ENCODE results near the gene PLEKHH2.
A peak's percentile ranks its signal among the peaks of the same experiment; 100 is the strongest.
"Not testable (repeated sequence)": the region's sequence is repeated elsewhere in the genome, so short reads cannot be mapped to it uniquely, and the experiment has no call there.

Gene PLEKHH2

DNA sequence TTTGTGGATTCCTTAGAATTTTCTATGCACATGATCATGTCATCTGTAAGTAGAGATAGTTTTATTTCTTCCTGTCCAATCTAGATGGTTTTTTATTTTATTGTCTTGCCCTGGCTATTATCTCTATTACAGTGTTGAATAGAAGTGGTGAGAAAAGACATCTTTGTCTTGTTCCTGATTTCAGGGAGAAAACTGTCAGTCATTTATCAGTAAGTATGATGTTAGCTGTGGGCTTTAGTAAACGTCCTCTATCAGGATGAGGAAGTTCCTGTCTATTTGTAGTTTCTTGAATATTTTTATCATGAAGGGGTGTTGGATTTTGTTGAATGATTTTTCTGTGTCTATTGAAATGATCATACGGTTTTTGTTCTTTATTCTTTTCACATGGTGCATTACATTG is 5.3 kb downstream of the PLEKHH2 start:
- DNase-seq: no peak

DNA sequence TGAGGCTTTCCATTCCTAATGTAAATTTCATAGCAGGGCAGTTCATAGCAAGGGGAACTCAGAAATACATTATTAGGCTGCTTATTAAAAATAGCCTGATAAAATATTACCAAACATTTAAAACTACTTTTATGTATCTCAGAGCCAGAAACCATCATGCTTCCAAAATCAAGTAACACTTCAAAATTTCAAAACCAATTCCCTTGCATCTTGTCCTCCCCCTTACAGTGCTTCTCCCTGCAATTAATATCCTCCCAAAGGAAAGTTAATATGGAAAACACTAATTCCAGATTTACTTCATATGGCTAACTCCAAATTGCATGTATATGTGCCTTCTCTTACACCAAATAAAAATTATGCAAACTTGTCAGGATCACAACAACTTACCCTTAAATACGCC is 6.6 kb downstream of the PLEKHH2 start:
- no peak for DNase-seq

DNA sequence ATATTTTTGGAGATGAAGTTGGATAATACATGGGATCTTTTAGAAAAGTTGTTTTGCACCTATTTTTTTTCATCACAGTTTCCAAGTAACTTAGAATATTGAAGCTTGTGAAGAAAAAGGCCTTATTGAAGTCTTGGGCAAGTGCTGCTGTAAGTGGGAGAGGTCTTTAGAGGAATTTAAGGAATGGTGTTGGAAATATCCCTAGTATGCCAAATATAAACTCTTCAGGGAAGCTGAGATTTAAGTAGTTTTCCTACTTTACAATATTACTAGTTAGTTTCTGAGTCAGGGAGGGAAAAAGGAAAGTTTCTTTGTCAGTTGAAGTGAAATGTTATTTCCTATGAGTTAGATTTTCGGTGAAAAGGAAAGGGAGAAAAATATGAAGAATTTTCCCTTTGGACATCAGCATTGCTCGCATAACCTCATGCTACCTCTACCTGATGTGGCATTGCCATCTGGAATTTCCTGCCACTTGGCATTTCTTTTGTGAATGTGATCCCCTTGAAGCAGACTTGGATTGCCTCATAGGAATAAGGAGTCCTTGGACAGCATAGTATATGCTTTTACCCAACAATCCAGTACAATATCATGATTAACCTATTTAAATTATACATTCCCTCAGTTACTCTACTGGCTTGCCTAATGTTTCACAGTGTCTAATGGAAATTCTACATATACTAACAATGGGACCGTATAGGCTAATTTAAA is 12.1 kb downstream of the PLEKHH2 start:
- no peak for DNase-seq

DNA sequence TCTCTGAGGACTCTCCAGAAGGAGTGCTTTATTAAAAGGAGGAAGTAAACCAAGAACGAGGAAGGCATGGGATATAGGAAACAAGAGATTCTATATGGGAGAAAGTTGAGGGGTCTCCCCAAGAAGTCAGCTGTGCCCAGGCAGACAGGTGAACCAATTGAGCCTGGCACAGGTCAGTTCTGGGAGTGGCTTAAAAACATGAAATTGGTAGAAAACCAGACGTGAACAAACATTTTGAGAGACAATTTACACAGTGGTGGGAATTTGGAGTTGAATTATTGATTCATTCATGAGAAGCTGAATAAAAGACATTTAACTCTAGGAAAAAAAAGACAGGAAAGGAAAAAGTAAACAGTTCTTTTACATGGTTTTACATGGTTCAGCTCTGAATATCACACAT is 16.4 kb downstream of the PLEKHH2 start:
- no peak for DNase-seq

DNA sequence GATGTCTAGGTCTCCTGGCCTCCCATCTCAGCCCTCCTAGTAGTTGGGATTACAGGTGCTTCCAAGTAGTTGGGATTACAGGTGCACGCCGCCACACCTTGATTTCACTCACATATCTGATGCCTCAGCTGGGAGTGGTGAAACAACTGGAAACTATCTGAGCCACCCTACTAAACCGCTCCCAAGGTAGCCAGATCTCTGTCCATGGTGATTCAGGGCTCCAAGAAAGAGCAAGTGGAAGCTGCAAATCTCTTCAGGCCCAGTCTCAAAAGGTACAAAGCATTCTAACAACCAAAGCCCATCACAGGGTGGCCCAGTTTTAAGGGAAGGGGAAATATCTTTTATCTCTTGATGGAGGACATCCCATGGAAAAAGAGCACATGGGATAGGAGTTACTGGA is 20.2 kb downstream of the PLEKHH2 start:
- no peak for DNase-seq

DNA sequence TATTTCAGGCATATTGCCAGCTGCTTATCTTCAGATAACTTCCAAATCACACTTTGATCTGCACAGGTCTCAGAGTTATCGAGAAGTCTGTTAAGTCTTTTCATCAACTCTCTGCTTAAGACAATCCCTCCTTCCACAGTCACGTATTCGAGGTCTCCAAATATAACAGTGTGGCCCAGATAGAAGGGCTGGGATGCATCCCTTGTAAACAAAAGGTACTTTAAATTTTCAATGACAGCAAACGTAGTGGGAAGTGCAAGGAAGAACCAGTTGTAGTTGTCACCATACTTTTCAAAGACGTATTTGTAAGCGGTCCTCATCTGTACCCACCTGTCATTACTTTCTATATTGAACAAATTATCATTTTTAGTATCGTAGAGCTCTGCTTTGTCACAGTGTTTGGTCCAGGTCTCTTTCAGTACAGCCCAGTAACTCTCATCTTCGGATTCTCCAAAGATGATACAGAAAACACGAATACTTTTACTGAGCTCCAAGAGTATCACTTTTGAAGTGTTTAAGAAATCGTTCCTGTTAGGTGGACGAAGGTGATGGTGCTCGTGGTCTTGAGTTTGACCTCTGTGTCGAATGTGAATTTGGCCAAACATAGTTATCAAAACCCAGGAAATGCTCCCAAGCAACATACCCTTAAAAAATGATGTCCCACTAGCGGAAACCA is 38.7 kb downstream of the PLEKHH2 start:
- DNase-seq: no peak

DNA sequence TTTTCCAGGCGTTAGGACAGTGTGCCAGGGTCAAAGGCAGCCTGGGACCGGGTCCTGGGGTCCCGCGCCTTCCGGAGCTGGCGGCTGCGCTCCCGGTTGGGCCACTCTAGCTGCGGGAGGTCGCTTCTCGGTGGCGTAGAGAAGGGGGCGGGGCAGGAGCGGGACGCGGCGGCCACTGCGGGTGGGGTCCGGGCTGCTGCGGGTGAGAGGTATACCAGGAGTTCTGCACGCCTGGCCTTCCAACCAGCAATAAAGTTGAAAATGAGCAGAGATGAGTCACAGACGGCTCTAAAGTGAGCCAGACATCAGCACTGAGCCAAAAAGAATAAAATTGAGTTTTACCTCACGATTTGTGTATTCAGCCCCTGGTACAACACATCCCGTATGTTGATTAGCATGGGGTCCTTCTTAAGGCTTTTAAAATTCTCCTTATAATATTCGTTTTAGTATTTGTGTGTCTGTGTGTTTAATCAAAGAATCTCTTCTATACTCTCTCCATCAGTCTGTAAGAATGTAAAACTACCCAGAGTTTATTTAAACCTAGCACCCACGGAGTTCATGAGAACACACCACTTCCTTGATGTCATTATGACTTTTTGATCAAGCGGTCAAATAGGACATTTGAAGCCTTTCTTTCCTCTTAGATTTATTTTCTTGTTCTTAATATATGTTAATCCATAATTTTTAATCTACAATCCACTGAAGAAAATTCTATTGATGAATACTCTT is 39.4 kb downstream of the PLEKHH2 start, which contains the start of gene C1GALT1C1L:
TSS of gene C1GALT1C1L (minus strand) at position 108 of the 729 bp plus-strand sequence. CDS start at position 1, 107 bp downstream.
- peak; percentile 73 for DNase-seq

DNA sequence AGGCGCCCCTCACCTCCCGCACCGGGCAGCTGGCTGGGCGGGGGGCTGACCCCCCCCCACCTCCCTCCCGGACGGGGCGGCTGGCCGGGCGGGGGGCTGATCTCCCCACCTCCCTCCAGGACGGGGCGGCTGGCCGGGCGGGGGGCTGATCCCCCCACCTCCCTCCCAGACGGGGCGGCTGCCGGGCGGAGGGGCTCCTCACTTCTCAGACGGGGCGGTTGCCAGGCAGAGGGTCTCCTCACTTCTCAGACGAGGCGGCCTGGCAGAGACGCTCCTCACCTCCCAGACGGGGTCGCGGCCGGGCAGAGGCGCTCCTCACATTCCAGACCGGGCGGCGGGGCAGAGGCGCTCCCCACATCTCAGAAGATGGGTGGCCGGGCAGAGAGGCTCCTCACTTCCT is 40.7 kb downstream of the PLEKHH2 start:
- DNase-seq: not testable (repeated sequence)

DNA sequence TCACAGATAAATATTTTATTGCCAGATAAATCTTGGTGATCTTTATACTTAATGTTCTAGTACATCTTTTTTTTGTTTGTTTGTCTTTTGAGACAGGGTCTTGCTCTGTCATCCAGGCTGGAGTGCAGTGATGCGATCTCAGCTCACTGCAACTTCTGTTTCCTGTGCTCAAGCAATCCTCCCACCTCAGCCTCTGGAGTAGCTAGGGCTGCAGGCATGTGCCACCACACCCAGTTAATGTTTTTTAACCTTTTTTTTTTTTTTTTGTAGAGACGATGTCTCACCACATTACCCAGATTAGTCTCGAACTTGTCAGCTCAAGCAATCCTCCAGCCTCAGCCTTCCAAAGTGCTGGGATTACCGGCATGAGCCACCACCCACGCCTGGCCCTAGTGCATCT is 48.3 kb downstream of the PLEKHH2 start:
- DNase-seq: no peak

DNA sequence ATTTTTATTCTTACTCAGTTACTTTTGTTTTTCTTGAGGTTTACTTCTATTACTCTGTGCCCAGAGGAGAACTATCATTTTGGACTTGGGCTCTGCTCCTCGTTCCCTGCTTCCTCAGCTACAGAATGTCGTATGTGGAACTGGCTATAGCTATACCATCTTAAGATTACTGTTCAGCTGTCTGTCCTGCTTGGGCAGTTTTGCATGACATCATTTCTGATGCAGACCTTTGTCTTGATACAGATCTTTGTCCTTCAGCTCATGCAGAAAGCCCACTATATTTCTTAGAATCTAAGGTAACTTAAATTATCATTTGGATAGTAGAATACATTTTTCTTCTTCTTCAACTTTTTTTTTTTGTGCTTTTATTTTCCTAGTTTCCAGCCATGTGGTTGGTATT is 52.9 kb downstream of the PLEKHH2 start:
- no peak for DNase-seq

DNA sequence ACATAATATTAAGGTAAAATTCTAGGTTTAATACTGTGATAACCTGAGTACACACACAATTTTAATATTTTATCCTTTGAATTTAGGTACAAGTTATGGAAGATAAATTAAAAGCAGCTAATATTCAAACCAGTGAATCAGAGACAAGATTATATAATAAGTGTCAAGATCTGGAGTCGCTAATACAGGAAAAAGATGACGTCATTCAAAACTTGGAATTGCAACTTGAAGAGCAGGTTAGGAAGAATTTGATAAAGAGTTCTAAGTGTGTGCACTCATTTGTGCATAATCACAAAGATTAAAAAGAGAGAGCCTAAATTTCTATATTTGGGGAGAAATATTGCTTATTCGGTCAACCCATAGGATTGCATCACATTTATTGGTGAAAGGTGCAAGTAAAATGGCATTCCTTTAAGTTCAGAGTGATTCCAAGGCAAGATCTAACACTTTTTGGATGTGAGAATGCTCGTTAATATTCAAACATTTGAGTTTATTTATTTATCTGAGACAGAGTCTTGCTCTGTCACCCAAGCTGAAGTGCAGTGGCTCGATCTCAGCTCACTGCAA is 55.5 kb downstream of the PLEKHH2 start:
- no peak for DNase-seq

DNA sequence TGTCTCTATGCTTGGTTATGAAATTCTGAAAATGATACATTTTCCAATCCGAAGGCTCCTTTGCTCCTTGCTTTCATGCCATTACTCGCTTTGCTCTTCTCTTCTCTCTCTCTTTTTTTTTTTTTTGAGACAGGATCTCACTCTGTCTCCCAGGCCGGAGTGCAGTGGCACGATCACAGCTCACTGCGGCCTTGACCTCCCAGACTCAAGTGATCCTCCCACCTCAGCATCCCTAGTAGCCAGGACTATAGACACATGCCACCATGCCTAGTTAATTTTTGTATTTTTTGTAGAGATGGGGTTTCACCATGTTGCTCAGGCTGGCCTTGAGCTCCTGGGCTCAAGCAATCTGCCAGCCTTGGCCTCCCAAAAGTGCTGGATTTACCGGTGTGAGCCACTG is 61.1 kb downstream of the PLEKHH2 start:
- DNase-seq: not testable (repeated sequence)

DNA sequence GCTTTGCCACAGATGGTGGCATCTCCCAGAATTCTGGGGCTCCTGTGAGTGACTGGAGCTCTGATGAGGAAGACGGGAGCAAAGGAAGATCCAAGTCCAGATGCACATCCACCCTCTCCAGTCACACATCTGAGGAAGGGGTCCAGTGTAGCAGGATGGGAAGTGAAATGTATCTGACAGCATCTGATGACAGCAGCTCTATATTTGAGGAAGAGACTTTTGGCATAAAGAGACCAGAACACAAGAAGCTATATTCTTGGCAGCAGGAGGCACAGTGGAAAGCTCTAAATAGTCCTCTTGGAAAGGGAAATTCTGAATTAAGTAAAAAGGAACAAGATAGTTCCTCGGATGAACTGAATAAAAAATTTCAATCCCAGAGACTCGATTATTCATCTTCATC is 62.7 kb downstream of the PLEKHH2 start:
- no peak for DNase-seq

DNA sequence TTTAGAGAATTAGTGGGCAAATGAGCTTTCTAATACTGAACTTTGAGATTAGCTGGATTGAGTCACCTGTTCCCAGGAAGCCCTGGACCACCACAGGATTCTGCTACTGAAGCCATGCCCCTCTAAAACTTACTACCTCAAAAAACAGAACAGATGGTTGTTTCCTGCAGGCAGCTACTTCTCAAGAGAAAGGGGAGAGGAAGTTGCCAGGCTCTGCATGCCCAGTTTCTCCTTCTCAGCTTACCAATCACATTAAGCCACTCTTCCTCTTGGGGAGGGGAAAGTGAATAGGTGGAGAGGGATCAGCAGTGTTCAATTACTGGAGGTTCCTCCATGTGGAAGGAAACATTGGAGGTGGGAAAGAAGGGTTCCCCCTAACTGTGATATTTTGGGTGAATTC is 64.1 kb downstream of the PLEKHH2 start:
- no peak for DNase-seq

DNA sequence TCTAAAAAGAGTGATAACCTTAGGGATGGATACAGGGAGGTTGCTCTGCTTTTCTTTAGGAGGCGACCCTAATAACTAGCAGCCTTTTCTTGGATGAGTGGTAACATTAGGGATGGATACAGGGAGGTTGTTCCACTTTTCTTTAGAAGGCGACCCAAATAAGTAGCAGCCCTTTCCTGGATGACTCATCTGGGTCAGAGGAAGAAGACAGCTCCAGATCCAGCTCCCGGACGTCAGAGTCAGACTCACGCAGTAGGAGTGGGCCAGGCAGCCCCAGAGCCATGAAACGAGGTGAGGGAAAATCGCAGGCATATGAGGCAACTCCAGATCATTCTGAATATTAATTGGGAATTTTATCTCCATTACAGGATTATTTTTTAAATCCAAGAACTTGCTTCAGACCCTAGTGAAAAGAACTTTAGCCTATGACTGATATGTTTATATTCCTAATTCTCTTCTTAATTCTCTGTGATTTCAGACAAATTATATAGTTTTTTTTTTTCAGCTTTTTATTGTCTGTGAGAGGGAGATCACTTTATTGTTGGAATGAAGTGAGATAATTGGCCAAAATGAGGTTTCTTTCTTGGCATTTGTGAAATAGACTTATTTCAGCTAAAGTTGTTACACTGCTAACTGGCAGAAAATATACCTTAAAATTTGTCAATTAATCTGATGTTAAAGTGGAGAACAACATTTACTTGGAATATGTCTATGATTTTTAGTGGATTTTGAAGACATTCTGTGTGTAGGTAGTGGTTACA is 70.4 kb downstream of the PLEKHH2 start:
- no peak for DNase-seq

DNA sequence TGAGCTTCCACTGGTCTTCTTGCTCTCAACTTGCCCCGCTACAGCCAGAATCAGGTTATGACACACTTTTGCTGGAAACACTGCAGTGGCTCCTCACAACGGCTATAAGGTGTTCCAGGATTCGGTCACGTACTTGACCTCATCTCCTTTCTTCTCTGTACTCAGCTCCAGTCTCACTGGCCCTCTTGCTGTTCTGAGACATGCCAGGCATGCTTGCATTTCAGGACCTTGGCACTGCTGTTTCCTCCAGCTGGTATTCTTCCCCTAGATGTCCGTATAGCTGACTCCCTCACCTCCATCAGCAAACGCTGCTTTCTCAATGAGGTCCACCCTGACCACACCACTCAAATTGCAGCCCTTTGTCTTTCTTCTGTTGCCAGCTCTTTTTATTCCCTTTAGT is 71.1 kb downstream of the PLEKHH2 start:
- no peak for DNase-seq

DNA sequence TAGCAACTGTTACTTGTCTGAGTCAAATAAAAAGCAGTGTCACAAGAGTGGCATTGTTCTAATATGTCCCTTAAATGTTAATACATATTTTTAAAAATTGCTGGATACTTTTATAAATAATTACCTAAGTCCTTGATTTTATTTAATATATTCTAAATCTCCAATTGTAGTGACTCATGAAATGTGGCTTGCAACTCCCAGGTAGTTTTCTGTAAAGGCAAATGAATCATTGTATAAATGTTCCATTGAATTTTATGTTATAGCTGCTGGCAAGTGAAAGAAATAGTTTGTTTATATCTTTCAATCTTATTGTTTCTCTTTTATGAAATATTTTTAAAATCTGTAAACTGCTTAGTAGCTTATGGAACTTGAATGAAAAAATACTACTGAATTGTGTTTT is 71.8 kb downstream of the PLEKHH2 start:
- DNase-seq: no peak

DNA sequence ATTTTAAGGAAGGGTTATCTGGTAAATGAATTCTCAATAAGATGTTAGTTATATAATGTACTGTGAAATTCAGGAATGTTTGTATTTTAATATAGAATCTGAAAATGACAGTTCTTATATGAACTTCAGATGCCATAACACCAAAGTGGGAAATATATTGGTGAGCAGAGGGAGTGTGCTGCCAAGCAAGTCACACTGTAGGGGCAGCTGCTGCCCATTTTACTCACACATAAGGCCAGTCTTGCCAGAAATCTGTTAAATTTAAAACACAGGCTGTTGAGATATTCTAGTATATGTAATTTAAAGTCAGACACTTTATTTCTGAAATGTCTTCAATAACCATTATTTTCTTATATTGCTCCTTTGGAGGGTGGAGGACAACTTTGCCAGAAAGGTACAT is 73.8 kb downstream of the PLEKHH2 start:
- DNase-seq: no peak

DNA sequence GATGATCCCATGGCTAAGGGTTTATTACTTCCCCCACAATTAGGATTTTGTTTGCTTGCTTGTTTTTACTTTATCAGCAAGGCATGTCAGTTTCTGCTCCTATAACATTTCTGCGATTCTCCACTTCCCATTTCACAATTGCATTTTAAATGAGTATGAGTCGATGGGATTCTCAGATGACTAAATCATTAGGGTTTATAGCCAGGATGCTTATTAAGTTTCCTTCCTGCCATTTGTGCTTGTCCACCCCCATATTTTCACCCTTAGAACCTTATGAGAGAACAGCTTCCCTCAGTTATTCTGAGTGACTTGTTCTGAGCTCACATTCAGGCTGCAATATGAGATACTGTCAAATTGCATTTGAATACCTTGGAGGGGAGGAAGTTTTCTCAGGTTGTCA is 77.1 kb downstream of the PLEKHH2 start:
- no peak for DNase-seq

DNA sequence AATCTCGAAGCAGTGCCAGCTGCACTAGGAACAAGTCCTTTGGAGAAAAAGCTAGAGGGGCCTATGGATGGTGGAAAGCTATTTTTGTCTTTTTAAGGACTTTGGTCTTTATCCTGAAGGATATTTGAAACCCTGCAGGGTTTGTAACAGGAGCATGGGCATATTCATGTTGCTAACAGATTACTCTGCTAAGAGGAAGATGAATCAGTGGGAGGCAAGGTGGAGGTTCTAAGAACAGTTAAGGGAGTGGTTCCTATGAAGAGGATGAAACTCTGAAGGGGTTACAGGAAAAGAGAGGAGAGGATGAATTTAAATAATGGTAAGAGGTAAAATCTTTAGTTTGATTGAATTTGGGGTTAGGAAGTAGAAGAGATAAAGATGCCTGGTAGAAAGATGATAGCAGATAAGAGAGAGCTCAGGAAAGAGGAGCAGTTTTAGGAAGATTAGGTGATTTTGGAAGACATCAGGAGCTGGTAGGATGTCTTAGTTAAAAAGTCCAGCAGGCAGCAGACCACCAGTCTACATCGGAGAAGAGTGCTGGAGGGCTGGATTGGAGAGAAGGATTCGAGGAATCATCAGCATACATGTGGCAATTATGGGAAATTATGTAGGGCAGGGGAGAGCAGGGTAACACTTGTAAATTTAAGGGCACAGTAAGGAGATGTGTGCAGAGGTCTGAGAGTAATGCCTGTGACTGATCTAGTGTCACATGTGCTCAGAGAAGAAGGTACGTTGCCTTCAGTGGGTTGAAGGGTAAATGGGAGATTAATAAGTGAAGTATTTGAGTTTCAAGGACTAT is 78.4 kb downstream of the PLEKHH2 start:
- no peak for DNase-seq

DNA sequence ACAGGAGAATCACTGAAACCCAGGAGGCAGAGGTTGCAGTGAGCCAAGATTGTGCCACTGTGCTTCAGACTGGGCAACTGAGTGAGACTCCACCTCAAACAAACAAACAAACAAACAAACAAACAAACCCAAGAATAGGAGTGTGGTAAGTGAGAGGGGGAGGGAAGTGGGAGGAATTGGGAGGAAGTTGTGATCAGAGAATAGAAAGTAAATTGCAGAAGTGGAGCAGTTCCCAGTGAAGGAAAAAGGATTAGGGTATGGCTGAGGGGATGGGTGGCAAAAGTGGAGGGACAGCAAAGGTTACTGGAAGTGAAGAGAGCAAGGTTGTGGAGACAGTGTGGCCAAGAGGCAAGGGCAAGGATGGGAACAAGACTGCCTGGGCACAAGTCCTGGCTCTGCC is 80.3 kb downstream of the PLEKHH2 start:
- no peak for DNase-seq

DNA sequence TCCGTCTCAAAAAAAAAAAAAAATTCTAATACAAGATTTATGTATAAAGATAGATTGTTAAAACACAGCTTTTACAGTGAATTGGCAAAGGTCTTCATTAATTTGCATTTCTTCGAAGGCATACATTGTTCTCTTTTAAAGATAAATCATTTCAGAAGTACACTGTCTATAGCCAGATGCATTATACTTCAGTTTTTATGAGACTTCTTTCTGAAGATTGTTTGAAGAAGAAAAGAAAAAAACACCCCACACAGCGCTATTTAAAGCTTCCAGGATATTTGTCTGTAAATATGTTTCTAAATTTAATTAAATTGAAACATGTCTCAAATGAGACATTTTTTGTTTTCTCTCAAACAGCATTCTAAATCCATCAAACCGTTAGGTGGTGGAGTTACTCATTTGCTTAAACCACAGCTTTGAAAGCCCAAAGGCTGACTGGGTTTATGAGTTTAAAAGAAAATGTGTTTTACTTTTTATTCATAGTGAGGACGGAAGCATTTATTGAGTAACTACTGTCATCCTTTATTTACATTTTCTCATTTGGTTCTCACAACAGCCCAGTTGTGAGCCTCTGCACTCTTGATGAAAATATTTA is 81.6 kb downstream of the PLEKHH2 start:
- DNase-seq: no peak

All from activated CD8-positive, alpha-beta memory T cell treated with anti-CD3 and anti-CD28 coated beads, Interleukin-2, amount 50 U/mL, for 48 hours (primary cell).